OCI-LY7 (cell line): Measurements from ENCODE around the gene GPR132. TPM values are rescaled to one million over a fixed set of nuclear protein-coding genes. Genes with fewer than 3 reads are reported as not detected.

Source experiments
- BruUV-seq: library from RNA; stranded (reverse); fragments of 400-500 nt; replicated peaks from 2 replicates; lab custom pipeline; 2021; lab: Mats Ljungman, UMichigan
- CTCF ChIA-PET: fragments of 300-600 bp; sonication (Branson Sonifier 250); formaldehyde crosslinking; loops from one replicate; lab custom pipeline; 2022; ENCODE audit warnings: antibody characterized with exemption; ENCODE audit not compliant: unreplicated experiment; lab: Charles Lee
- POLR2A ChIA-PET: fragments of 300-600 bp; sonication (Branson Sonifier 250); formaldehyde crosslinking; loops from one replicate; lab custom pipeline; 2022; ENCODE audit warnings: antibody characterized with exemption; lab: Charles Lee
- DNase-seq: peaks from one replicate; pipeline ENCODE4 v3.0.0-alpha.2; 2015; ENCODE audit warnings: low spot score
- H2AFZ ChIP-seq: fragments of 200-600 bp; sonication (generic), shearing (Covaris generic); 2 replicates; pipeline ENCODE4 v1.6.1; 2014; ENCODE audit warnings: mild to moderate bottlenecking, antibody characterized with exemption, low read length, moderate library complexity
- H3K27ac ChIP-seq: fragments of 200-600 bp; sonication (generic); 2 replicates; pipeline ENCODE4 v1.5.1; 2014; ENCODE audit warnings: mixed run types, low read depth, mild to moderate bottlenecking, moderate library complexity, low read length, inconsistent platforms; ENCODE audit not compliant: poor library complexity, severe bottlenecking
- H3K36me3 ChIP-seq: fragments of 200-600 bp; sonication (generic); 2 replicates; pipeline ENCODE4 v1.6.1; 2014; ENCODE audit warnings: mild to moderate bottlenecking, antibody characterized with exemption, low read length, moderate library complexity, mixed read lengths; ENCODE audit not compliant: insufficient read depth
- H3K4me1 ChIP-seq: fragments of 200-600 bp; sonication (generic); 2 replicates; pipeline ENCODE4 v1.5.1; 2014; ENCODE audit warnings: mild to moderate bottlenecking, low read length; ENCODE audit not compliant: insufficient read depth, poor library complexity, severe bottlenecking
- H3K4me2 ChIP-seq: fragments of 200-600 bp; sonication (generic); 2 replicates; pipeline ENCODE4 v1.6.1; 2014; ENCODE audit warnings: mild to moderate bottlenecking, low read length
- H3K4me3 ChIP-seq: fragments of 200-600 bp; sonication (generic); 2 replicates; pipeline ENCODE4 v1.5.1; 2014; ENCODE audit warnings: mild to moderate bottlenecking, low read depth, low read length; ENCODE audit not compliant: poor library complexity, severe bottlenecking
- H3K79me2 ChIP-seq: fragments of 200-600 bp; sonication (generic); 2 replicates; pipeline ENCODE4 v1.6.1; 2016; ENCODE audit warnings: low read depth, mild to moderate bottlenecking, low read length, moderate library complexity, mixed read lengths; ENCODE audit not compliant: insufficient read depth
- H3K9me2 ChIP-seq: fragments of 200-600 bp; sonication (generic); 2 replicates; pipeline ENCODE4 v1.6.1; 2016; ENCODE audit warnings: mild to moderate bottlenecking, low read length, mixed read lengths; ENCODE audit not compliant: insufficient read depth
- H3K9me3 ChIP-seq: fragments of 200-600 bp; sonication (generic); 2 replicates; pipeline ENCODE4 v1.6.1; 2014; ENCODE audit warnings: mild to moderate bottlenecking, mixed run types, low read length, mixed read lengths
- H4K20me1 ChIP-seq: fragments of 200-600 bp; sonication (generic); 2 replicates; pipeline ENCODE4 v1.6.1; 2014; ENCODE audit warnings: mild to moderate bottlenecking, antibody characterized with exemption, low read length, moderate library complexity, mixed read lengths; ENCODE audit not compliant: insufficient read depth
- EZH2phosphoT487 ChIP-seq: fragments of 200-600 bp; sonication (generic); IDR thresholded peaks from 2 replicates; pipeline ENCODE4 v1.6.1; 2018; ENCODE audit warnings: low read depth, borderline replicate concordance, mild to moderate bottlenecking, mixed run types, antibody characterized with exemption, low read length, moderate library complexity, mixed read lengths
- intact Hi-C: fragments of 100-400 bp; cut with micrococcal nuclease; formaldehyde crosslinking; loops from one replicate; pipeline ENCODE4 v1.10.0; 2022; ENCODE audit not compliant: unreplicated experiment
- total RNA-seq, 2 experiments: library from RNA; depleted of rRNA in 1 of 2; stranded (reverse); fragments of >200 nt in 1 of 2; shearing (Covaris generic) in 1 of 2; gene quantifications; 2 replicates each; pipeline ENCODE4 v1.2.3, GENCODE V29; 2014 to 2022
- TF ChIP-seq, protein P1 (sequence below): fragments of 200-600 bp; sonication (generic); conservative IDR thresholded peaks from 2 replicates; pipeline ENCODE4 v1.5.1; 2014; ENCODE audit warnings: mild to moderate bottlenecking, antibody characterized with exemption, low read length, moderate library complexity, mixed read lengths

GPR132 gene
- total RNA-seq, 2 experiments from 2014 or later, result 1.0 to 3.0 TPM

DNA sequence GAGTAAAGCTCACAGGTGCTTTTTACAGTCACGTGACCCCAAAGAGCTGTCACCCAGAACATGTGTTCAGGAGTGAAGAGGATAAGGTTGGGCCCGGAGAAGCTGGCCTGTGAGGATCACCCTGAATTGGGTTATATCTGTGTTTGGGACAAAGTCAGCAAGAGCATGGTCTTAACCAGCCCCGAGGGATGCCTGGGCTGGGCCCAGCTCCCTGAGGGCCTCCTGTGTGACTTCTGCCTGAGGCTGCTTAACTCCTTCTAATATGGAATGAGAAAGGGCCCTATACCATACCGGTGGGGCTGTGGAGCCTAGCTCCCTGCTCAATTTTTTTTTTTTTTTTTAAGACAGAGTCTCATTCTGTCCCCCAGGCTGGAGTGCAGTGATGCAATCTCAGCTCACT is 46.8 kb downstream of the GPR132 start:
- ChIA-PET POLR2A (interaction anchor here (0.7 to 1.3 kb wide), 3 partner anchors 9 to 283 kb away, joined by 3 to 4 read pairs (median 4); no protein-coding TSS in a partner anchor), CTCF (no interaction called here)
- no peak overlapping the region for H2AFZ ChIP-seq
- peaks cover 89% of the 10 kb centered on the region for H3K79me2 ChIP-seq
- BruUV-seq, result no TSS peak
- H3K36me3 ChIP-seq, result peaks cover 71% of the 10 kb centered on the region
- no peak for DNase-seq
- intact Hi-C loops, result no loop called here
- H3K4me2 ChIP-seq, result peak overlapping the region; percentile 89
- no peaks in the 10 kb centered on the region for H3K9me2 ChIP-seq
- no peak for TF ChIP-seq EZH2phosphoT487
- TF ChIP-seq, protein P1, sequence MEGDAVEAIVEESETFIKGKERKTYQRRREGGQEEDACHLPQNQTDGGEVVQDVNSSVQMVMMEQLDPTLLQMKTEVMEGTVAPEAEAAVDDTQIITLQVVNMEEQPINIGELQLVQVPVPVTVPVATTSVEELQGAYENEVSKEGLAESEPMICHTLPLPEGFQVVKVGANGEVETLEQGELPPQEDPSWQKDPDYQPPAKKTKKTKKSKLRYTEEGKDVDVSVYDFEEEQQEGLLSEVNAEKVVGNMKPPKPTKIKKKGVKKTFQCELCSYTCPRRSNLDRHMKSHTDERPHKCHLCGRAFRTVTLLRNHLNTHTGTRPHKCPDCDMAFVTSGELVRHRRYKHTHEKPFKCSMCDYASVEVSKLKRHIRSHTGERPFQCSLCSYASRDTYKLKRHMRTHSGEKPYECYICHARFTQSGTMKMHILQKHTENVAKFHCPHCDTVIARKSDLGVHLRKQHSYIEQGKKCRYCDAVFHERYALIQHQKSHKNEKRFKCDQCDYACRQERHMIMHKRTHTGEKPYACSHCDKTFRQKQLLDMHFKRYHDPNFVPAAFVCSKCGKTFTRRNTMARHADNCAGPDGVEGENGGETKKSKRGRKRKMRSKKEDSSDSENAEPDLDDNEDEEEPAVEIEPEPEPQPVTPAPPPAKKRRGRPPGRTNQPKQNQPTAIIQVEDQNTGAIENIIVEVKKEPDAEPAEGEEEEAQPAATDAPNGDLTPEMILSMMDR, result no peak
- no peak overlapping the region for H3K27ac ChIP-seq
- peak overlapping the region; percentile 78 for H3K4me3 ChIP-seq
- H4K20me1 ChIP-seq, result peaks cover 60% of the 10 kb centered on the region
- H3K4me1 ChIP-seq, result peaks cover 65% of the 10 kb centered on the region
- no peaks in the 10 kb centered on the region for H3K9me3 ChIP-seq

GRCh38 chr14:105015905-105016304 is 49.3 kb downstream of the GPR132 start:
- H3K4me2 ChIP-seq, result peak overlapping the region; percentile 89
- ChIA-PET POLR2A (interaction anchor here (0.8 kb wide), 1 partner anchor 89 kb away, joined by 3 read pairs; no protein-coding TSS in a partner anchor), CTCF (no interaction called here)
- no peaks in the 10 kb centered on the region for H3K9me2 ChIP-seq
- H2AFZ ChIP-seq, result no peak overlapping the region
- H3K27ac ChIP-seq, result no peak overlapping the region
- H3K36me3 ChIP-seq, result peaks cover 95% of the 10 kb centered on the region
- peaks cover 73% of the 10 kb centered on the region for H4K20me1 ChIP-seq
- intact Hi-C loops, result no loop called here
- peak overlapping the region; percentile 78 for H3K4me3 ChIP-seq
- H3K4me1 ChIP-seq, result peaks cover 67% of the 10 kb centered on the region
- BruUV-seq, result no TSS peak
- no peaks in the 10 kb centered on the region for H3K9me3 ChIP-seq
- DNase-seq, result no peak
- TF ChIP-seq, protein P1, result no peak
- TF ChIP-seq EZH2phosphoT487, result no peak
- peaks cover 99% of the 10 kb centered on the region for H3K79me2 ChIP-seq

- H3K9me3 ChIP-seq, result no peaks in the 10 kb centered on the region
- H3K4me1 ChIP-seq, result peaks cover 67% of the 10 kb centered on the region
- no peak overlapping the region for H2AFZ ChIP-seq
- H3K27ac ChIP-seq, result peak overlapping the region; percentile 1
- CTCF ChIA-PET, result no interaction called here
- no TSS peak for BruUV-seq
- peaks cover 100% of the 10 kb centered on the region for H3K79me2 ChIP-seq
- peaks cover 96% of the 10 kb centered on the region for H3K36me3 ChIP-seq
- no peaks in the 10 kb centered on the region for H3K9me2 ChIP-seq
- H3K4me3 ChIP-seq, result peak overlapping the region; percentile 78
- no peak for DNase-seq
- peaks cover 78% of the 10 kb centered on the region for H4K20me1 ChIP-seq
- TF ChIP-seq, protein P1, result no peak
- TF ChIP-seq EZH2phosphoT487, result no peak
- intact Hi-C loops, result no loop called here
- POLR2A ChIA-PET, result no interaction called here
- H3K4me2 ChIP-seq, result peak overlapping the region; percentile 89
Observed at GRCh38 chr14:105015242-105015641, 50.0 kb downstream of the GPR132 start.
